Measurements from ENCODE around the gene SLC7A4.

Gene SLC7A4

GRCh38 chr22:20980523-20980922 is 51.8 kb downstream of the SLC7A4 start:
- no peak for DNase-seq

- DNase-seq = no peak
Observed at GRCh38 chr22:20979940-20980453, 52.4 kb downstream of the SLC7A4 start.

GRCh38 chr22:20979243-20979809 is 53.0 kb downstream of the SLC7A4 start:
- DNase-seq = peak; percentile 53

All from effector CD8-positive, alpha-beta T cell (primary cell).